Naive thymus-derived CD4-positive, alpha-beta T cell (primary cell): ENCODE data around the gene PLD1. TPM values are rescaled to one million over a fixed set of nuclear protein-coding genes. Genes with fewer than 3 reads are reported as not detected.

ENCODE experiments used
- ATAC-seq: fragments of 150-1000 bp; cut with Tn5 transposase; 2 replicates; pipeline ENCODE4 v1.10.0; 2021; ENCODE audit warnings: mild to moderate bottlenecking, moderate library complexity
- CTCF ChIA-PET: fragments of 350-600 bp; sonication (Branson Sonifier 250); formaldehyde crosslinking; loops from one replicate; lab custom pipeline; 2021; ENCODE audit warnings: antibody characterized with exemption; lab: Charles Lee
- POLR2A ChIA-PET: fragments of 350-600 bp; sonication (Branson Sonifier 250); formaldehyde crosslinking; loops from one replicate; lab custom pipeline; 2021; ENCODE audit warnings: antibody characterized with exemption, inconsistent platforms; lab: Charles Lee
- DNase-seq, 9 donors: peaks; one replicate each; pipeline versions ENCODE4 v3.0.0 to v3.0.0-alpha.2; 2020 to 2022; ENCODE audit warnings: mixed read lengths in 1 of 9
- H3K27ac ChIP-seq: one replicate; pipeline ENCODE4 v1.7.0; 2013; ENCODE audit warnings: mild to moderate bottlenecking, low read depth, low read length, moderate library complexity
- H3K27me3 ChIP-seq, 2 donors: one replicate each; pipeline ENCODE4 v1.7.0; 2013; ENCODE audit warnings: low read length in 2 of 2, mild to moderate bottlenecking in 2 of 2, moderate library complexity in 2 of 2; ENCODE audit not compliant: control insufficient read depth in 2 of 2, insufficient read depth in 2 of 2
- H3K36me3 ChIP-seq, 3 experiments: 1 replicate in 2 of 3; 2 replicates in 1 of 3; pipeline ENCODE4 v1.7.0; 2013; ENCODE audit warnings: low read length in 3 of 3, mild to moderate bottlenecking in 3 of 3, moderate library complexity in 1 of 3; ENCODE audit not compliant: insufficient read depth in 3 of 3, control insufficient read depth in 2 of 3
- H3K4me1 ChIP-seq, 2 donors: one replicate each; pipeline ENCODE4 v1.7.0; 2013; ENCODE audit warnings: low read length in 2 of 2, mild to moderate bottlenecking in 2 of 2, moderate library complexity in 1 of 2; ENCODE audit not compliant: control insufficient read depth in 2 of 2, insufficient read depth in 2 of 2
- H3K4me3 ChIP-seq: 2 replicates; pipeline ENCODE4 v1.7.0; 2013; ENCODE audit warnings: mild to moderate bottlenecking, low read length
- H3K9me3 ChIP-seq, 3 experiments: 1 replicate in 2 of 3; 2 replicates in 1 of 3; pipeline ENCODE4 v1.7.0; 2013; ENCODE audit warnings: low read length in 3 of 3; ENCODE audit not compliant: control insufficient read depth in 2 of 3
- H3K27ac Mint-ChIP-seq, 9 donors: one replicate each; pipeline ENCODE4 v1.8.0; 2020 to 2022; ENCODE audit warnings: mixed read lengths in 9 of 9, mild to moderate bottlenecking in 8 of 9, moderate library complexity in 5 of 9, inconsistent platforms in 2 of 9
- H3K27me3 Mint-ChIP-seq, 5 donors: one replicate each; pipeline ENCODE4 v1.8.0; 2021 to 2022; ENCODE audit warnings: mixed read lengths in 5 of 5, mild to moderate bottlenecking in 1 of 5
- H3K36me3 Mint-ChIP-seq, 5 donors: one replicate each; pipeline ENCODE4 v1.8.0; 2020 to 2022; ENCODE audit warnings: mixed read lengths in 5 of 5, mild to moderate bottlenecking in 3 of 5, inconsistent platforms in 1 of 5
- H3K4me1 Mint-ChIP-seq, 7 donors: one replicate each; pipeline ENCODE4 v1.8.0; 2020 to 2022; ENCODE audit warnings: mixed read lengths in 7 of 7, mild to moderate bottlenecking in 3 of 7, inconsistent platforms in 1 of 7
- H3K4me3 Mint-ChIP-seq, 10 donors: one replicate each; pipeline ENCODE4 v1.8.0; 2020 to 2022; ENCODE audit warnings: mild to moderate bottlenecking in 10 of 10, mixed read lengths in 10 of 10, moderate library complexity in 6 of 10, inconsistent platforms in 2 of 10
- H3K9me3 Mint-ChIP-seq, 11 donors: one replicate each; pipeline ENCODE4 v1.8.0; 2020 to 2022; ENCODE audit warnings: mixed read lengths in 11 of 11, mild to moderate bottlenecking in 4 of 11, inconsistent platforms in 1 of 11, moderate library complexity in 1 of 11
- intact Hi-C, 2 donors: fragments of 100-400 bp; cut with micrococcal nuclease; formaldehyde crosslinking; loops; one replicate each; pipeline ENCODE4 v1.15.1; 2023
- polyA plus RNA-seq, 2 donors: library from polyadenylated mRNA; unstranded; fragments of 300-500 nt; fragmentation: Illumina TruSeq; gene quantifications; one replicate each; pipeline ENCODE4 v1.2.3, GENCODE V29; 2021
- total RNA-seq, 6 experiments: library from RNA in 5 of 6; stranded (reverse) in 5 of 6; gene quantifications; 1 replicate in 5 of 6; 2 replicates in 1 of 6; pipeline ENCODE4 v1.2.3 and lab custom pipeline; 2021 to 2026

The PLD1 gene
- total and polyA plus RNA-seq, 7 experiments from 2014 or later = 0.36 to 12.9 (median 1.4) TPM; not detected in 2

DNA sequence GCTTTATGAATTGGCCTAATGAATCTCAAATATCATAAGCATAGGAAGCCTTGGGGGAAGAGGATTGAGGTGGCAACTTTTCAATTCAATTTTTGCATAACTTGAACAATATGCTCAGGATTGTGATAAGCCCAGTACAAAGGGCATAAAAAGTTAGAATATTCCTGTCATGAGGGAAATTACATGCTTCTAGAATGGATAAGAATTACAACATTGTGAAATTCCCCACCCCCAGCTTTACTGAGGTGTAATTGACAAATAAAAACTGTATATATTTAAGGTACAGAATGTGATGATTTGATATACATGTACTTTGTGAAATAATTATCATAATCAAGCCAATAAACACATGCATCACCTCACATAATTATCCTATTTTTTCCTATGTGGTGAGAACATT lies 217.5 kb downstream of the PLD1 start:
- H3K27ac Mint-ChIP-seq = no peak overlapping the region
- peaks cover 0 to 13% (median 9%) of the 10 kb centered on the region in 5 donors for H3K27me3 Mint-ChIP-seq
- Histone ChIP-seq H3K27ac (no peak overlapping the region), H3K9me3 (no peaks in the 10 kb centered on the region), H3K4me3 (no peak overlapping the region), H3K4me1 (no peaks in the 10 kb centered on the region), H3K36me3 (no peaks in the 10 kb centered on the region), H3K27me3 (no peaks in the 10 kb centered on the region)
- H3K4me3 Mint-ChIP-seq = no peak overlapping the region
- CTCF ChIA-PET = no interaction called here
- intact Hi-C loops = no loop called here
- no peaks in the 10 kb centered on the region for H3K9me3 Mint-ChIP-seq
- ATAC-seq (no peak), DNase-seq (no peak)
- no peaks in the 10 kb centered on the region for H3K4me1 Mint-ChIP-seq
- POLR2A ChIA-PET = no interaction called here
- H3K36me3 Mint-ChIP-seq = no peaks in the 10 kb centered on the region

DNA sequence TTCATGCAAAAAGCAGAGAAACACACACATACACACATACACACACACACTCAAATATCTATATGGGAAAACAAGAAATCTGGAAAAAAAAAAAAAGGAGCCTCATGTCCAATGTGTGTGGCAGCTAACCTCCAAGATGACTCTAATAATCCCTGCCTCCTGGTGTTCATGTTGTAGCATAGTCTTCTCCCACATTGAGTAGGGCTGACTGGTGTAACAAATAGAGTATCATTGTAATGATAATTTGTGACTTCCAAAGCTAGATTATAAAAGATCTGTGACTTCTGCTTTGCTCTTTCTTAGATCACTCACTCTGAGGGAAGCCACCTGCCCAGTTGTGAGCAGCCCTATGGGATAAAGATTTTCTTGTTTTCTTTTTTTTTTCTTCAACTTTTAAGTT lies 219.2 kb downstream of the PLD1 start:
- Mint-ChIP-seq H3K4me3 (no peak overlapping the region), H3K27me3 (peaks cover 0 to 19% (median 9%) of the 10 kb centered on the region in 5 donors), H3K27ac (no peak overlapping the region), H3K9me3 (no peaks in the 10 kb centered on the region), H3K36me3 (no peaks in the 10 kb centered on the region), H3K4me1 (no peaks in the 10 kb centered on the region)
- H3K4me1 ChIP-seq = no peaks in the 10 kb centered on the region
- ChIA-PET POLR2A (no interaction called here), CTCF (no interaction called here)
- no peaks in the 10 kb centered on the region for H3K27me3 ChIP-seq
- no peak overlapping the region for H3K4me3 ChIP-seq
- H3K27ac ChIP-seq = no peak overlapping the region
- no peak for ATAC-seq
- intact Hi-C loops = no loop called here
- H3K36me3 ChIP-seq = no peaks in the 10 kb centered on the region
- H3K9me3 ChIP-seq = no peaks in the 10 kb centered on the region
- DNase-seq = no peak

DNA sequence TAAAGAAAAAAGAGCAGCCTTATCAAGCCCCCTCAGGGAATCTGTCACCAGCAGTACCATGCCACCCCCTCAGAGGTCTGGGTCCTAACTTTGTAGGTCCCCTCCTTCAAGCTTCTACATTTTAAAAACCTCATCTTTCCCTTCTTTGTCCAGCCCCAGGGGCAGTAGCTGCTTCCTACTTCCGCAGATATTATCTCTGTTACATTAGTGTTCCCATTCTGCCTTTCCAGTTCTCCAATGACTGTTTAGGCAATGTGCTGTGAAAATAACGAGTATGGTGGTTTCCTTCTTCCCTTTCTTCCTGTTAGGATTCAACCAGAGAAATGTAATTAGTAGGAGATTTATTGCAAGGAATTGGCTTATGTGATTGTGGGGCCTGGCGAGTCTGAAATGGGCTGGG lies 224.0 kb downstream of the PLD1 start:
- intact Hi-C loops = no loop called here
- Histone ChIP-seq H3K4me1 (no peaks in the 10 kb centered on the region), H3K36me3 (no peaks in the 10 kb centered on the region), H3K4me3 (no peak overlapping the region), H3K9me3 (no peaks in the 10 kb centered on the region), H3K27ac (no peak overlapping the region), H3K27me3 (no peaks in the 10 kb centered on the region)
- no peak overlapping the region for H3K27ac Mint-ChIP-seq
- ChIA-PET CTCF (no interaction called here), POLR2A (no interaction called here)
- H3K4me3 Mint-ChIP-seq = no peak overlapping the region
- no peaks in the 10 kb centered on the region for H3K4me1 Mint-ChIP-seq
- H3K36me3 Mint-ChIP-seq = peaks cover 0 to 3% (median 0%) of the 10 kb centered on the region in 5 donors
- ATAC-seq = no peak
- H3K9me3 Mint-ChIP-seq = no peaks in the 10 kb centered on the region
- H3K27me3 Mint-ChIP-seq = peaks cover 0 to 19% (median 0%) of the 10 kb centered on the region in 5 donors
- no peak for DNase-seq

DNA sequence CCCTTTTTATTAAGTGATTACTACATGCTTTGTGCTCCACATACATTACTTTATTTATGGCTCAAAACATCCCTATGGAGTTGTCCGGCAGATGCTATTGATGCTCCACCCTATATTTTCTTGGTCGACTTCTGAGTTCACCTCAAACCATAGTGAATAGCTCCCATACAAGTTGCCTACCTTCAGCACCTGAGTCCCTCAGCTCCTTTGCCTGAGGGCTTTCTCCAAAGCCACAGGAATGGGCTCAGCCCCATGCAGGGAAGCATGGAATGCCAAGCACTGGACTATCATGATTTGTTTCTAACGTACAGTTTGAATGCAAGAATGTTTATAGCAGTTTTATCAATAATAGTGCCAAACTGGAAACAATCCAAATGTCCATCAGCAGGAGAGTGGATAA lies 225.2 kb downstream of the PLD1 start:
- H3K36me3 ChIP-seq = no peaks in the 10 kb centered on the region
- peaks cover 0 to 19% (median 0%) of the 10 kb centered on the region in 5 donors for H3K27me3 Mint-ChIP-seq
- no peak overlapping the region for H3K4me3 Mint-ChIP-seq
- no peak overlapping the region for H3K4me3 ChIP-seq
- peaks cover 0 to 3% (median 0%) of the 10 kb centered on the region in 5 donors for H3K36me3 Mint-ChIP-seq
- no peaks in the 10 kb centered on the region for H3K9me3 Mint-ChIP-seq
- no peaks in the 10 kb centered on the region for H3K4me1 ChIP-seq
- CTCF ChIA-PET = no interaction called here
- DNase-seq (no peak), ATAC-seq (no peak)
- intact Hi-C loops = no loop called here
- H3K4me1 Mint-ChIP-seq = no peaks in the 10 kb centered on the region
- H3K27ac ChIP-seq = no peak overlapping the region
- no peaks in the 10 kb centered on the region for H3K27me3 ChIP-seq
- no peaks in the 10 kb centered on the region for H3K9me3 ChIP-seq
- POLR2A ChIA-PET = interaction anchor here (0.7 to 0.8 kb wide), 2 partner anchors 49 to 333 kb away, joined by 3 read pairs; no protein-coding TSS in a partner anchor
- H3K27ac Mint-ChIP-seq = no peak overlapping the region

DNA sequence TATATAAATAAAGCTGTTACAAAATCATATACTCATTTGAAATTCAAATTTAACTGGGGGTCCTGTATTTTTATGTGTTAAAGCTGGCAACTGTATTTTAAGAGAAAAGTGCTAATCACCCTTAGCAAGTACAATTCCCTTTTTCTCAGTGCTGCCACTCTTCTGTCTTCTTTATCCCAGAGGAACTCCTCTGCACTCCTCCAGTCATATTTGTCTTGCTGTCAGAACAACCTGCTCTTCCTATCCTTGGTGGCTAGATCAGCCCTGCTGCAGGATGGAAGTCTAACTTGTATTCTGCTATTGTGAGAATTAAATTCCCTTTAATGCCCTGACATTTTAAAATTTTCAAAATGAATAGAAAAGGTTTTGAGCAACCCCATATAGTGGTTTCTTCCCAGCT lies 226.2 kb downstream of the PLD1 start:
- Mint-ChIP-seq H3K27me3 (peaks cover 0 to 19% (median under 1%) of the 10 kb centered on the region in 5 donors), H3K36me3 (peaks cover 0 to 3% (median 0%) of the 10 kb centered on the region in 5 donors), H3K9me3 (no peaks in the 10 kb centered on the region), H3K4me1 (no peaks in the 10 kb centered on the region), H3K4me3 (no peak overlapping the region), H3K27ac (no peak overlapping the region)
- intact Hi-C loops = no loop called here
- no peak overlapping the region for H3K4me3 ChIP-seq
- H3K27ac ChIP-seq = no peak overlapping the region
- H3K36me3 ChIP-seq = no peaks in the 10 kb centered on the region
- ATAC-seq (no peak), DNase-seq (no peak)
- H3K4me1 ChIP-seq = no peaks in the 10 kb centered on the region
- no peaks in the 10 kb centered on the region for H3K9me3 ChIP-seq
- ChIA-PET POLR2A (no interaction called here), CTCF (no interaction called here)
- no peaks in the 10 kb centered on the region for H3K27me3 ChIP-seq

DNA sequence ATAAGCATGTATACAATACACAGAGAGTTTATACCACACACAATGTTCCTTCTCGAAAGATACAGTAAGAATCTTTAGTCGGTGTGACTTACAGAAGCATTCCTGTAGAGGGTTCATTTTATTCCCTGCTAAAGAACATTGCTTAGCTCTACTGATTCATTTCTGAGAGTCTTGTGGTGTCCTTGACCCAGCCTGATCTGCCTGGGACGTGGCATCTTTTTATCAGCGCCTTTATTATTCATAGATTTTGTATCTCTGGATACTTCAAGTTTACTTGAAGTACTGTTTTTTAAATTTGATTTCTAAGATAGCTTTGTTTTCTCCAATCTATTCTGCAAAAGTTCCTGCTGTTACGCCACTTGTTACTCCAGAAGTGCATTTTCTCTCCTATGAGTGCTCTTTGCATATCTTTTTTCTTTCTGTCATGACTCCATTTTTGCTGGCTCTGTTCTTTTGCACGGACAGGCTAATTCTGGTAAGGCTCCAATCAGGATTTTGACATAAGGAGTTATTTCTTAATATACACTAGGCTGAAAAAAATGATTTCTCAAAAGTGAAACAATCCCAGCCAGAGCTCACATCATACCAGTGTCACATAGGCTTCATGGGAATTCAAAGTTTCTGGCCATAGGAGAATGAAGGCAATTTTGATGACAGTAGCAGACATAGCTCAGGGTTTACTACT lies 235.6 kb downstream of the PLD1 start:
- Histone ChIP-seq H3K4me3 (no peak overlapping the region), H3K4me1 (no peaks in the 10 kb centered on the region), H3K27ac (no peak overlapping the region), H3K27me3 (no peaks in the 10 kb centered on the region), H3K36me3 (no peaks in the 10 kb centered on the region), H3K9me3 (no peaks in the 10 kb centered on the region)
- no peaks in the 10 kb centered on the region for H3K36me3 Mint-ChIP-seq
- CTCF ChIA-PET = interaction anchor here (0.6 to 1.4 kb wide), 3 partner anchors 387 to 469 kb away, joined by 3 to 7 read pairs (median 4); no protein-coding TSS in a partner anchor
- POLR2A ChIA-PET = interaction anchor here (0.7 kb wide), 1 partner anchor 412 kb away, joined by 3 read pairs; no protein-coding TSS in a partner anchor
- peaks cover 0 to 6% (median 0%) of the 10 kb centered on the region in 7 donors for H3K4me1 Mint-ChIP-seq
- intact Hi-C loops = loop anchor here in 1 of 2 donors (5.0 kb wide), 1 partner anchor 187 kb away; no protein-coding TSS in a partner anchor
- no peak overlapping the region for H3K4me3 Mint-ChIP-seq
- no peak overlapping the region for H3K27ac Mint-ChIP-seq
- DNase-seq (no peak), ATAC-seq (no peak)
- peaks cover 0 to 5% (median 0%) of the 10 kb centered on the region in 11 donors for H3K9me3 Mint-ChIP-seq
- H3K27me3 Mint-ChIP-seq = peaks cover 0 to 55% (median 8%) of the 10 kb centered on the region in 5 donors
